ENCODE results near the gene ZSWIM3. TPM values are rescaled to one million over a fixed set of nuclear protein-coding genes. Genes with fewer than 3 reads are reported as not detected.

ZSWIM3 gene
- total and polyA plus RNA-seq, 2 donors, result 4.4 to 8.0 TPM

DNA sequence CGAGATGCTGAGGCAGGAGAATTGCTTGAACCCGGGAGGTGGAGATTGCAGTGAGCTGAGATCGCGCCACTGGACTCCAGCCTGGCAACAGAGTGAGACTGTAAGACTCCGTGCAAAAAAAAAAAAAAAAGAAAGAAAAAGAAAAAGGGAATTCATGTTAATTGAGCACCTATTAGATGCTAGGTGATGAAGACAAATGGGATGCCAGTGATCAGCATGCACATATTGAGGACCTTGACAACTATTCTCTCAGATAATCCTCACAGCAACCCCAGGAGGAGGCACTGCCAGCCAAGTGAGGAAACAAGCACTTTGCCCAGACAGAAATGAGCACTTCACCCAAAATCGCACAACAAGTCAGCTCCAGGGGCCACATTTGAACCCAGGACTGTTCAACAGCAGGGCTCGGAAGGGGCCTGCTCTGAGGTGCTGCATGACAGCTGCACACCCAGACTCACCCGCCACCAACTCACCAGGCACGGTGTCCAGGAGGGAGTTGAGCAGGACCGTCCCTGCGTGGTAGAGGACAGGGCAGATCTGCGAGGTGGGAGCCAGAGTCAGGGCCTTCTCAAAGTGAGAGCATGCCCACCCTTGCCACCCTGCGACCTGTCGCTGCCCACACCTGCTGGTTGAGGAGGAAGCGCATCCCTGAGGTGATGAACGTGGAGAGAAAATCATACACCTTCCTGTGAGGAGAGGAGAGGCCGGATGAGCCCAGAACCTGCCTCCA lies 50.0 kb downstream of the ZSWIM3 start:
- Histone ChIP-seq H3K27me3 (ENCODE audit: control insufficient read depth in 2 of 2, insufficient read depth in 1 of 2, low read length in 1 of 2) (peaks cover 10 to 19% of the 10 kb centered on the region in 2 donors), H3K4me3 (ENCODE audit: low read length in 2 of 2) (no peak overlapping the region), H3K9me3 (ENCODE audit: control insufficient read depth in 2 of 2, insufficient read depth in 1 of 2, low read length in 1 of 2) (no peaks in the 10 kb centered on the region), H3K36me3 (ENCODE audit: control insufficient read depth in 2 of 2, insufficient read depth in 2 of 2, low read length in 1 of 2) (peaks cover 0 to 5% of the 10 kb centered on the region in 2 donors), H3K27ac (ENCODE audit: low read depth in 1 of 2, low read length in 1 of 2) (no peak overlapping the region), H3K4me1 (ENCODE audit: control insufficient read depth in 2 of 2, insufficient read depth in 2 of 2, low read length in 2 of 2) (peaks cover 16 to 49% of the 10 kb centered on the region in 2 donors)
- no peak for DNase-seq (ENCODE audit: low read depth in 6 of 9, low spot score in 9 of 9)
- WGBS, result 96% methylated on average over 17 of the region's 17 CpGs

DNA sequence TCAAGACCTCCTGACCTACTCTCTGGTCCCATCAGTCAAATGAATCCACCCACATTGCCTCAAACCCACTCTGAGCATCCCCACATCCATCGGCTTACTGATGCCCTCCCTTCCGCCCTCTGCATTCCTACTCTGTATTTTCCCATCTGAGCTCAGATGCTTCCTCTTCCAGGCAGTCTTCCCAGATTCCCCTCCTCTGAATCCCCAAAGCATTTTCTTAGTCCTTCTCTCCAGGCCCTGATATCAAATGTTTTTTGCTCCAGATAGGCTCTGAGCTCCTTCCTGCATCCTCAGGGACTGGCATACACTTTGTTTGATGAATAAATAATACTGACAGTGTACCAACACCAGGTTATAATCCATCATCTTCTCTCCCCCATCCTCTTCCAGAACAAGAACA lies 50.7 kb downstream of the ZSWIM3 start:
- WGBS, result 95% methylated on average over 2 of the region's 2 CpGs
- H3K4me1 ChIP-seq (ENCODE audit: control insufficient read depth in 2 of 2, insufficient read depth in 2 of 2, low read length in 2 of 2), result peaks cover 16 to 51% of the 10 kb centered on the region in 2 donors

DNA sequence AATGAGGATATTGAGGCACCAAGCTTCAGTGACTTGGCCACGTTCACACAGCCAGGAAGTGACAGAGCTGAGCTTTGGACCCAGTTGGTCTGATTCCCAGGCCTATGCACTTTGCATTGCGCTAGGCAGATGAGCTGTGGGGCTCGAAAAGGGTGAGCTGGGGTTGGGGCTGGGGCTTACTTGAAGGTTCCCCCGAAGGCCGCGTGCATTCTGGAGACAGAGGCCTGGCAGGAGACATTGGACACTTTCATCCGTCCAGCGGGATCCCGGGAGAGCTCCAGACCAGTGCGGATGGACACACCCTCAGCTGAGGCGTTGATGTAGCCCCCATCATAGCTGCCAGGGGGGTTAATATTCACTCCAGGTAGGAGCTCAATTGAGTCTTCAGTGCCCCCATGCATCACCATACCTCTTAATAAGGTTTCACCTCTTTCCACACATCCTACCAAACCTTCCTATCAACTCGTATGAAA lies 52.0 kb downstream of the ZSWIM3 start:
- Histone ChIP-seq H3K36me3 (ENCODE audit: control insufficient read depth in 2 of 2, insufficient read depth in 2 of 2, low read length in 1 of 2) (peaks cover 0 to 5% of the 10 kb centered on the region in 2 donors), H3K27me3 (ENCODE audit: control insufficient read depth in 2 of 2, insufficient read depth in 1 of 2, low read length in 1 of 2) (peaks cover 12 to 36% of the 10 kb centered on the region in 2 donors), H3K9me3 (ENCODE audit: control insufficient read depth in 2 of 2, insufficient read depth in 1 of 2, low read length in 1 of 2) (no peaks in the 10 kb centered on the region), H3K4me1 (ENCODE audit: control insufficient read depth in 2 of 2, insufficient read depth in 2 of 2, low read length in 2 of 2) (peaks cover 16 to 46% of the 10 kb centered on the region in 2 donors), H3K27ac (ENCODE audit: low read depth in 1 of 2, low read length in 1 of 2) (no peak overlapping the region), H3K4me3 (ENCODE audit: low read length in 2 of 2) (peak overlapping the region in 1 of 2 donors; percentile 2)
- WGBS, result 94% methylated on average over 12 of the region's 12 CpGs
- no peak for DNase-seq (ENCODE audit: low read depth in 6 of 9, low spot score in 9 of 9)

More for the DNA sequence above, 50.7 kb downstream of the ZSWIM3 start:
- no peaks in the 10 kb centered on the region for H3K9me3 ChIP-seq (ENCODE audit: control insufficient read depth in 2 of 2, insufficient read depth in 1 of 2, low read length in 1 of 2)
- peaks cover 0 to 5% of the 10 kb centered on the region in 2 donors for H3K36me3 ChIP-seq (ENCODE audit: control insufficient read depth in 2 of 2, insufficient read depth in 2 of 2, low read length in 1 of 2)
- H3K27me3 ChIP-seq (ENCODE audit: control insufficient read depth in 2 of 2, insufficient read depth in 1 of 2, low read length in 1 of 2), result peaks cover 12 to 26% of the 10 kb centered on the region in 2 donors
- no peak overlapping the region for H3K4me3 ChIP-seq (ENCODE audit: low read length in 2 of 2)
- no peak overlapping the region for H3K27ac ChIP-seq (ENCODE audit: low read depth in 1 of 2, low read length in 1 of 2)
- DNase-seq (ENCODE audit: low read depth in 6 of 9, low spot score in 9 of 9), result no peak

DNA sequence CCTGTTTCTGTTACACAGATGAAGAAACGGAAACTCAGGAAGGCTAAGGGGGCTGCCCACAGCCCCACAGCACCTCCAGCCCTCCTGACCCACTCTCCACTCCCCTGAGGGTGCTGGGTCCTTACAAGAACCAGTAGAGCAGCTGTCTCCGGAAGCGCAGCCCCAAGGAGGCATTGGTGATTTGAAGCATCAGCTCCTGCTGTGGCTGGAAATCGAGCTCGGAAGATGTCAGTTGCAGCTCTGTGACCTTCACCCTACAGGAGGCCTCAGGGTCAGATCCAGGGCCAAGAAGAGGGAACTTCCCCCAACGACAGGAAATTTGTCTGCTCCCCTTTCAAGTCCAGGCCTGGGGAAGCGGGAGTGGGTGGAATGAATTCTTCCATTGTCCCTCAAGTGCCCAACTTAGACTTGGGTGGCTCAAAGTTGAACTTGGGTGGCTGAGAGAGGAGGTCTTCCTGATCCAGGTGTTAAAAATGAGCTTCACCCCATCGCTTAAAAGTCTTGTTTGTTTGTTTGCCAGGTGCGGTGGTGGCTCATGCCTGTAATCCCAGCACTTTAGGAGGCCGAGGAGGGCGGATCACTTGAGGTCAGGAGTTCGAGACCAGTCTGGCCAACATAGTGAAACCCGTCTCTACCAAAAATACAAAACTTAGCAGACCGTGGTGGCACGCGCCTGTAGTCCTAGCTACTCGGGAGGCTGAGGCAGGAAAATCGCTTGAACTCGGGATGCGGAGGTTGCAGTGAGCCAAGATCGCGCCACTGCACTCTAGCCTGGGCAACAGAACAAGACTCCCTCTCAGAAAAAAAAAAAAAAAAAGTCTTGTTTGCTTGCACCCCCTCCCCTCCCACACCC lies 52.6 kb downstream of the ZSWIM3 start:
- Histone ChIP-seq H3K27ac (ENCODE audit: low read depth in 1 of 2, low read length in 1 of 2) (no peak overlapping the region), H3K4me1 (ENCODE audit: control insufficient read depth in 2 of 2, insufficient read depth in 2 of 2, low read length in 2 of 2) (peaks cover 16 to 39% of the 10 kb centered on the region in 2 donors), H3K27me3 (ENCODE audit: control insufficient read depth in 2 of 2, insufficient read depth in 1 of 2, low read length in 1 of 2) (peaks cover 12 to 36% of the 10 kb centered on the region in 2 donors), H3K9me3 (ENCODE audit: control insufficient read depth in 2 of 2, insufficient read depth in 1 of 2, low read length in 1 of 2) (no peaks in the 10 kb centered on the region), H3K36me3 (ENCODE audit: control insufficient read depth in 2 of 2, insufficient read depth in 2 of 2, low read length in 1 of 2) (peaks cover 0 to 5% of the 10 kb centered on the region in 2 donors), H3K4me3 (ENCODE audit: low read length in 2 of 2) (peak overlapping the region in 1 of 2 donors; percentile 45)
- WGBS, result 84% methylated on average over 22 of the region's 22 CpGs
- no peak for DNase-seq (ENCODE audit: low read depth in 6 of 9, low spot score in 9 of 9)

DNA sequence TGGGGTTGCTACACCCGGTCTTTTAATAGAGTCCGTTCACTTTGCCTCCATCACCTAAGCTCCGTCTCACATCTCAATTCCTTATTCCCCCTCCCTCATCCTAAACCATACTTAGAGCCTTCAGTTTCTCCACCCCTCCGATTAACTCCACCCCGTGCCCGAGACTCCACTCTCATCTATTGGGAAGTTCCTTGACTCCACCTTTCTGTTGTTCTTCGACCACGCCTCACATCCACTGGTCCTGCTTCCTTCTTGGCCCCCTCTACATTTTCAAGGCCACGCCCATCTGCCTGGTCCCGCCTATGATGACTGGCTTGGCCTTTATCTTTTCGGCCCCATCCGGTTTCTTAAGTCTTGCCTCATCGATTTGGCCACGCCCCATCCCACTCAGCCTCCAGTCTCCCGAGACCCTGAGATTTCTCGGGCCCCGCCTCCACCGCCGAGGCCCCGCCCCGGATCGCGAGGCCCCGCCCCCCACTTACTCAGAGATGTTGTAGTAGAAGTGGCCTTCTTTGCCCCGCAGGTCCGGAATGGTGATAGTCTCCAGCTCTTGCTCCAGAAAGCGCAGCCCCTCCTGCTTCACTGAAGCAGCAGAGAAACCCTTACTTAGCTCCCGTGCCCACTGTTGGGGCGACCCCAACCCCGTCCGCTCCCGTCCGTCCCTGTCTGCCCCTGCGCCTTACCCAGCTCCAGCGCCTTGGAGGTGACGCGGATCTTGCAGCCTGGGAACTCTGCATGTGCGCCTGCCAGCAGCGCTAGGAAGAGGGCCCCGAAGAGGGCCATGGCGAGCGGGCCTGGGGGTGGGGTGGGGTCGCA lies 53.5 kb downstream of the ZSWIM3 start:
- 2% methylated on average over 43 of the region's 43 CpGs for WGBS
- peaks cover 16 to 31% of the 10 kb centered on the region in 2 donors for H3K4me1 ChIP-seq (ENCODE audit: control insufficient read depth in 2 of 2, insufficient read depth in 2 of 2, low read length in 2 of 2)
- H3K27ac ChIP-seq (ENCODE audit: low read depth in 1 of 2, low read length in 1 of 2), result peak overlapping the region; percentile 55 to 82

DNA sequence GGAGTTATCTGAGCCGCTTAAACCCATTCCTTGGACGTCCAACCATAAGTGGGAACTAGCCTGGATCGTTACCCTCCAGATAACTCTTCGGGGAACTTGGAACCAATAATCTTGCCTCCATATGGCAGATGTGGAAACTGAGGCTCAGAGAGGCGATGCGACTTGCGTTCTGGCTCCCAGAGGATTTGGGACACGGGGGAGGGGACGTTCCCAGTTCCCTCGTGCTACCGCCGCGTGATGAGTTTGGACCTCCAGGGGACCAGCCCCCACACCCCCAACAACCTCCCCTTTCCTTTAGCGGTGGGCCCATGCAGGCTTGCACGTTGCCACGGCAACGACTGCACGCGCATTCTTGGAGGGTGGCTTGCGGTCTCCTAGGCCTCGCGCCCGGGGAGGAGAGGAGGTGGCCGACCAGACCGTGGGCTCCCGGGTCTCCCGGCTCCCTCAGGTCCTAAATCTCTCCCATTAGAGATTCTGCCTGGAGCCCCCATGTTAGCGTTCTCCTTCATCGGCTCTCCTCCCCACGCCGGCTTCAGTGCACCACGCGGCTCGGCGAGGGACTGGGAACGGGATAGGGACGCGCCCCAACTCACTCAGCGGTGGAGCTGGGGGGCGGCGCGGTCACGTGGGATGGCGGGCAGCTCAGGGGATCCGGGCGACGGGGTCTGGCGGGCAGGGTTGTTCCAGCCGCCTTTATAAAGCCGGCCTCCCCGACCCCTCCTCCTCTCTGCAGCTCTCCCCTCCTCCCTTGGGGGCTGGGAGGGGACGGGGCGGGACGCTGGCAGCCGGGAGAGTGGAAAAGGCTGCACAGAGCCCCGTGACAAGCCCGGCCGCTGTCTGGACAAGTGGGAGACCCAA lies 54.3 kb downstream of the ZSWIM3 start, which contains the start of gene PLTP:
Gene PLTP (minus strand): TSS at position 670 of the 858 bp plus-strand sequence. CDS start 703 bp downstream, outside the sequence.
- under 1% methylated on average over 58 of the region's 58 CpGs for WGBS
- Histone ChIP-seq H3K4me1 (ENCODE audit: control insufficient read depth in 2 of 2, insufficient read depth in 2 of 2, low read length in 2 of 2) (peaks cover 16 to 27% of the 10 kb centered on the region in 2 donors), H3K36me3 (ENCODE audit: control insufficient read depth in 2 of 2, insufficient read depth in 2 of 2, low read length in 1 of 2) (peaks cover 0 to 5% of the 10 kb centered on the region in 2 donors), H3K4me3 (ENCODE audit: low read length in 2 of 2) (peak within 1 kb of the TSS; percentile 32 to 45), H3K27me3 (ENCODE audit: control insufficient read depth in 2 of 2, insufficient read depth in 1 of 2, low read length in 1 of 2) (peaks cover 12 to 36% of the 10 kb centered on the region in 2 donors), H3K27ac (ENCODE audit: low read depth in 1 of 2, low read length in 1 of 2) (peak within 1 kb of the TSS; percentile 55 to 82), H3K9me3 (ENCODE audit: control insufficient read depth in 2 of 2, insufficient read depth in 1 of 2, low read length in 1 of 2) (no peaks in the 10 kb centered on the region)
- peak in 2 of 9 donors; percentile 52 to 71 for DNase-seq (ENCODE audit: low read depth in 6 of 9, low spot score in 9 of 9)

More for the DNA sequence above, 53.5 kb downstream of the ZSWIM3 start:
- Histone ChIP-seq H3K9me3 (ENCODE audit: control insufficient read depth in 2 of 2, insufficient read depth in 1 of 2, low read length in 1 of 2) (no peaks in the 10 kb centered on the region), H3K36me3 (ENCODE audit: control insufficient read depth in 2 of 2, insufficient read depth in 2 of 2, low read length in 1 of 2) (peaks cover 0 to 5% of the 10 kb centered on the region in 2 donors), H3K4me3 (ENCODE audit: low read length in 2 of 2) (peak overlapping the region; percentile 32 to 45), H3K27me3 (ENCODE audit: control insufficient read depth in 2 of 2, insufficient read depth in 1 of 2, low read length in 1 of 2) (peaks cover 12 to 36% of the 10 kb centered on the region in 2 donors)
- peak in 8 of 9 donors; percentile 45 to 94 (median 80) for DNase-seq (ENCODE audit: low read depth in 6 of 9, low spot score in 9 of 9)

DNA sequence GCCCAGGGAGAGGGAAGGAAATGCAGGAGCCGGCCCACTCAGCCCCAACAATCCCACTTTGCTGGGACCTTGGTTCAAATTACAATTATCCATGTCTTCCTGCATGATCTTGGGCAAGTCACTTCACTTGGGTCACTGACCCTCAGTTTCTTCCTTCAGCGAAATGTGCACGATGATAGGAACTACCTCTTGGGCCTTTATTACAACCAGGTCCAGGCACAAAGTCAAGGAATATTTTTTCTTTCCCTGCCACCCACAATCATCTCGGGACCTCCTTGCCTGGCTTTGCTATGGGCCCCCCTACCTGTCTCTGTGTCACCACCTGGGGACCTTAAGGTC lies 54.9 kb downstream of the ZSWIM3 start:
- no peak for DNase-seq (ENCODE audit: low read depth in 6 of 9, low spot score in 9 of 9)
- peaks cover 16 to 27% of the 10 kb centered on the region in 2 donors for H3K4me1 ChIP-seq (ENCODE audit: control insufficient read depth in 2 of 2, insufficient read depth in 2 of 2, low read length in 2 of 2)

DNA sequence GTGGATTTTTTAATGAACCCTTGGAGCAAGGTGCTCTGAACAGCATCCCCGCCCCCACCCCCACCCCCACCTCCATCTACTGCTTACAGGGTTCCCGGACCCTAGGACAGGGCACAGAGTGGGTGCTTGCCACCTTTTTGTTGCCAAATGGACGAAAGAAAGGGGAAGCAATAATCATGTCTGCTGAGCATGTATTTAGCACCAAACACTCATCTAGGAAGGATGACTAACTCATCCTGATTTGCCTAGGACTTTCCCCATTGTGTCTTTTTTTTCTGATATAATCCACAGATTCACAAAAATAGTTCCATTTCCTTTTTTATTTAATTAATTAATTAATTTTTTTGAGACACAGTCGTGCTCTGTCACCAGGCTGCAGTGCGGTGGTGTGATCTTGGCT lies 55.7 kb downstream of the ZSWIM3 start:
- peaks cover 0 to 5% of the 10 kb centered on the region in 2 donors for H3K36me3 ChIP-seq (ENCODE audit: control insufficient read depth in 2 of 2, insufficient read depth in 2 of 2, low read length in 1 of 2)
- H3K27ac ChIP-seq (ENCODE audit: low read depth in 1 of 2, low read length in 1 of 2), result no peak overlapping the region
- no peak for DNase-seq (ENCODE audit: low read depth in 6 of 9, low spot score in 9 of 9)
- WGBS, result 85% methylated on average over 5 of the region's 5 CpGs
- no peaks in the 10 kb centered on the region for H3K9me3 ChIP-seq (ENCODE audit: control insufficient read depth in 2 of 2, insufficient read depth in 1 of 2, low read length in 1 of 2)
- H3K4me3 ChIP-seq (ENCODE audit: low read length in 2 of 2), result no peak overlapping the region
- peaks cover 16 to 27% of the 10 kb centered on the region in 2 donors for H3K4me1 ChIP-seq (ENCODE audit: control insufficient read depth in 2 of 2, insufficient read depth in 2 of 2, low read length in 2 of 2)
- H3K27me3 ChIP-seq (ENCODE audit: control insufficient read depth in 2 of 2, insufficient read depth in 1 of 2, low read length in 1 of 2), result peaks cover 12 to 36% of the 10 kb centered on the region in 2 donors

More for the DNA sequence above, 54.9 kb downstream of the ZSWIM3 start:
- H3K4me3 ChIP-seq (ENCODE audit: low read length in 2 of 2), result no peak overlapping the region
- peaks cover 12 to 36% of the 10 kb centered on the region in 2 donors for H3K27me3 ChIP-seq (ENCODE audit: control insufficient read depth in 2 of 2, insufficient read depth in 1 of 2, low read length in 1 of 2)
- WGBS, result 44% methylated on average over 4 of the region's 4 CpGs
- no peaks in the 10 kb centered on the region for H3K9me3 ChIP-seq (ENCODE audit: control insufficient read depth in 2 of 2, insufficient read depth in 1 of 2, low read length in 1 of 2)
- H3K36me3 ChIP-seq (ENCODE audit: control insufficient read depth in 2 of 2, insufficient read depth in 2 of 2, low read length in 1 of 2), result peaks cover 0 to 5% of the 10 kb centered on the region in 2 donors
- peak overlapping the region; percentile 46 to 50 for H3K27ac ChIP-seq (ENCODE audit: low read depth in 1 of 2, low read length in 1 of 2)

Measured in thymus (tissue), 11 donors.